Chondrocyte (in vitro differentiated cells): ENCODE results near the gene NDUFB3. TPM values are rescaled to one million over a fixed set of nuclear protein-coding genes. Genes with fewer than 3 reads are reported as not detected.
A peak's percentile ranks its signal among the peaks of the same experiment; 100 is the strongest.

Experiments used
- DNase-seq: peaks from one replicate; pipeline ENCODE4 v3.0.0; 2021; ENCODE audit warnings: mixed read lengths, low spot score
- H3K27ac Mint-ChIP-seq: one replicate; pipeline ENCODE4 v1.8.0; 2021; ENCODE audit warnings: mild to moderate bottlenecking, moderate library complexity, mixed read lengths; ENCODE audit not compliant: unreplicated experiment
- H3K27me3 Mint-ChIP-seq: 2 replicates; pipeline ENCODE4 v1.8.0; 2021; ENCODE audit warnings: low read depth, mixed read lengths
- H3K36me3 Mint-ChIP-seq: 2 replicates; pipeline ENCODE4 v1.8.0; 2021; ENCODE audit warnings: low read depth, mixed read lengths
- H3K4me1 Mint-ChIP-seq: 2 replicates; pipeline ENCODE4 v1.8.0; 2021; ENCODE audit warnings: low read depth, mild to moderate bottlenecking, mixed read lengths
- H3K4me3 Mint-ChIP-seq: one replicate; pipeline ENCODE4 v1.8.0; 2021; ENCODE audit warnings: mild to moderate bottlenecking, moderate library complexity, mixed read lengths; ENCODE audit not compliant: unreplicated experiment
- H3K9me3 Mint-ChIP-seq: 2 replicates; pipeline ENCODE4 v1.8.0; 2021; ENCODE audit warnings: low read depth, mixed read lengths
- total RNA-seq: library from RNA; stranded (reverse); gene quantifications from 3 replicates; pipeline ENCODE4 v1.2.1, GENCODE V29; 2021
- TF ChIP-seq, protein P1 (sequence below): fragments of 200-600 bp; sonication (generic); IDR thresholded peaks from 2 replicates; pipeline ENCODE4 v1.5.0; 2021; ENCODE audit warnings: antibody characterized with exemption, mild to moderate bottlenecking, moderate library complexity

Gene NDUFB3
- total RNA-seq, 1 donor from 2014 or later: 66.2 TPM

DNA sequence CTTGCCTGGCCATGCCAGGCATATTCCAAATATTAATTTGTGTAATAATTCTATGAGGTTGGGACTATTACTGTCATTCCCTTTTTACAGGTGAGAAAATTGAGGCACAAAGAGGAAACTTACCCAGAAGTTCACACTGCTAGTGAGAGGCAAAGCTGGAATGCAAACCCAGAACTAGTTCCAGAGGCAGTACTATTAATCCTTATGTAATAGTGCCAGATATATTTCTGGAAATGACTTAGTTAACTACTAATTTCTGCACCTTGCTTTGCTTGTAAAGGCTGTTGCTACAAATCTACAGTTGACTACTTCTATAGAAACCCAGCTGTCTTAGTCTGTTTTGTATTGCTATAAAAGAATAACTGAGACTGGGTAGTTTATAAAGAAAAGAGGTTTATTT lies 38.8 kb downstream of the NDUFB3 start:
- no peak overlapping the region for H3K27ac Mint-ChIP-seq
- H3K4me3 Mint-ChIP-seq: no peak overlapping the region
- no peak for DNase-seq

DNA sequence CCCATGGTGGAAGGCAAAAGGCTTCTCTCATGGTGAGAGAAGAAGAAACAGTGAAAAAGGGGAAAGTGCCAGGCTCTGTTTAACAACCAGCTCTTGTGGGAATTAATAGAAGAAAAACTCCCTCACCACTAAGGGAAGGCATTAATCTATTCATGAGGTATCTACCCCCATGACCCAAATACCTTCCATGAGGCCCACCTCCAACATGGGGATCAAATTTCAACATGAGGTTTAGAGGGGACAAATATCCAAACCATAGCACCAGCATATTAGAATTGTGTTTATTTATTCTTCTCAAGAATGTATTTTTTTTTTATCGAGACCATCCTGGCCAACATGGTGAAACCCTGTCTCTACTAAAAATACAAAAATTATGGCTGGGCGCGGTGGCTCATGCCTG lies 39.3 kb downstream of the NDUFB3 start:
- DNase-seq: no peak
- Mint-ChIP-seq H3K4me3 (no peak overlapping the region), H3K4me1 (peaks cover 7% of the 10 kb centered on the region), H3K9me3 (no peaks in the 10 kb centered on the region), H3K27ac (no peak overlapping the region), H3K36me3 (no peaks in the 10 kb centered on the region), H3K27me3 (no peaks in the 10 kb centered on the region)
- TF ChIP-seq, protein P1, sequence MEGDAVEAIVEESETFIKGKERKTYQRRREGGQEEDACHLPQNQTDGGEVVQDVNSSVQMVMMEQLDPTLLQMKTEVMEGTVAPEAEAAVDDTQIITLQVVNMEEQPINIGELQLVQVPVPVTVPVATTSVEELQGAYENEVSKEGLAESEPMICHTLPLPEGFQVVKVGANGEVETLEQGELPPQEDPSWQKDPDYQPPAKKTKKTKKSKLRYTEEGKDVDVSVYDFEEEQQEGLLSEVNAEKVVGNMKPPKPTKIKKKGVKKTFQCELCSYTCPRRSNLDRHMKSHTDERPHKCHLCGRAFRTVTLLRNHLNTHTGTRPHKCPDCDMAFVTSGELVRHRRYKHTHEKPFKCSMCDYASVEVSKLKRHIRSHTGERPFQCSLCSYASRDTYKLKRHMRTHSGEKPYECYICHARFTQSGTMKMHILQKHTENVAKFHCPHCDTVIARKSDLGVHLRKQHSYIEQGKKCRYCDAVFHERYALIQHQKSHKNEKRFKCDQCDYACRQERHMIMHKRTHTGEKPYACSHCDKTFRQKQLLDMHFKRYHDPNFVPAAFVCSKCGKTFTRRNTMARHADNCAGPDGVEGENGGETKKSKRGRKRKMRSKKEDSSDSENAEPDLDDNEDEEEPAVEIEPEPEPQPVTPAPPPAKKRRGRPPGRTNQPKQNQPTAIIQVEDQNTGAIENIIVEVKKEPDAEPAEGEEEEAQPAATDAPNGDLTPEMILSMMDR: no peak

More for the DNA sequence above, 38.8 kb downstream of the NDUFB3 start:
- Mint-ChIP-seq H3K9me3 (no peaks in the 10 kb centered on the region), H3K27me3 (no peaks in the 10 kb centered on the region), H3K4me1 (peaks cover 7% of the 10 kb centered on the region), H3K36me3 (no peaks in the 10 kb centered on the region)
- TF ChIP-seq, protein P1: no peak

DNA sequence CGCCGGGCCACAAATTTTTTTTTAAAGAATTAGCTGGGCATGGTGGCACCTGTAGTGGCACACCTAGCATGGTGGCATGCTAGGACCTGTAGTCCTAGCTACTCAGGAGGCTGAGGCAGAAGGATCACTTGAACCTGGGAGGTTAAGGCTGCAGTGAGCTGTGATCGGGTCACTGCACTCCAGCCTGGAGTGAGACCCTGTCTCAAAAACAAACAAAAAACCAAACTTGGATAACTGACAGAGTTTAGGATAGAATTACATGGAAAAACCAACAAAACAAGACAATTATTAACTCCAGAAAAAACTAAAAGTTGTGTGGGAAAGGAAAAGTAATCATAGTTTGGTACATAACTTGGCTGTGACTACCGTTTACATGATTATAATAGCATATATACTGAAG lies 42.5 kb downstream of the NDUFB3 start:
- TF ChIP-seq, protein P1: no peak
- no peaks in the 10 kb centered on the region for H3K27me3 Mint-ChIP-seq
- no peaks in the 10 kb centered on the region for H3K9me3 Mint-ChIP-seq
- H3K27ac Mint-ChIP-seq: no peak overlapping the region
- H3K4me1 Mint-ChIP-seq: peaks cover 23% of the 10 kb centered on the region
- no peak overlapping the region for H3K4me3 Mint-ChIP-seq
- no peak for DNase-seq
- no peaks in the 10 kb centered on the region for H3K36me3 Mint-ChIP-seq

DNA sequence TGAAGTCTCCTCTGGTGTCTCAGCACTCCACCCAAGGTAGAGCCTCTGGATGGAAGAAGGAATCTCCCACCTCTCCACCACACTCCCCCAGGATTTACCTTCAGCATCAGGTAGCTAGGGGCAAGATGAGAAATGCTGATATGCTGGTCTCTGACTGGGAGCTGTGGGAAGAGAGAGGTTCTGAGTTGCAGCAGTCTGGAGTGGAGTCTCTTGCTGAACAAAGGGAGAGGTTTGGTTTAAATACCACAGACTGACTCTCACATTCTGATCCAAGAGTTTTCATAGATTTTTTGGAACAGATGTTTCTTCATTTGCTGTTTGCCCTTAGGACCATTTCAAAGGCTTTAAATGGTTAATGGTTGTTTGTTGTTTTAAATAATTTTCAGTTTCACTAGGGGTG lies 43.0 kb downstream of the NDUFB3 start:
- no peaks in the 10 kb centered on the region for H3K9me3 Mint-ChIP-seq
- no peak overlapping the region for H3K4me3 Mint-ChIP-seq
- H3K4me1 Mint-ChIP-seq: peaks cover 26% of the 10 kb centered on the region
- H3K27me3 Mint-ChIP-seq: no peaks in the 10 kb centered on the region
- H3K27ac Mint-ChIP-seq: peak overlapping the region; percentile 45
- no peaks in the 10 kb centered on the region for H3K36me3 Mint-ChIP-seq
- DNase-seq: no peak
- TF ChIP-seq, protein P1: no peak

DNA sequence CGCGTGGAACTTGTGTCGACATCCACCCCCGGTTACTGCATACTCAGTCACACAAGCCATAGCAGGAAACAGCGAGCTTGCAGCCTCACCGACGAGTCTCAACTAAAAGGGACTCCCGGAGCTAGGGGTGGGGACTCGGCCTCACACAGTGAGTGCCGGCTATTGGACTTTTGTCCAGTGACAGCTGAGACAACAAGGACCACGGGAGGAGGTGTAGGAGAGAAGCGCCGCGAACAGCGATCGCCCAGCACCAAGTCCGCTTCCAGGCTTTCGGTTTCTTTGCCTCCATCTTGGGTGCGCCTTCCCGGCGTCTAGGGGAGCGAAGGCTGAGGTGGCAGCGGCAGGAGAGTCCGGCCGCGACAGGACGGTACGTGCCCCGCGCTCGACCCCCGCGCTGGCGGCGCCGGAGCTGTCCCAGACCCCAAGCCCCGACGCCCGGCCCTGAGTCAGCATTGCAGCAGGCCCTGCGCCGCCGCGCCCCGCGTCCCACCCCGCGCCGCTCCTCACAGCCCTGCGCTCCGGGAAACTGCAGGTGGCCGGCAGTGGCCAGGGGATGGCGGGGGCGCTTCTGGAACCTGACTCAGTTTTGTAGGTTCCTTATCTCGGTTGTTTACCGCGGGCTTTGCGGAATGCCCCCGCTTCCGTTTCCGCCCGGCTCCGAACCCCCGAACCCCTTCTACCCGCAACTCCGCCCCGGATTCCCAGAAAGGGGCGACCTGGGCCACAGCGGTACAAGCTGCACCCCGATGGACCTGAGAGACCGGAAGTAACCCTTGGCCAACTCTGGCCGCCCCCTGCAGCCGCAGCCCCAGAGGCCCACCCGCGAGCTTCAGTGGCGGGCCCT lies 44.5 kb downstream of the NDUFB3 start, which contains the start of gene CFLAR:
CFLAR (plus strand) TSS at position 50 of the 844 bp plus-strand sequence. CDS start 13,702 bp downstream, outside the sequence.
- Mint-ChIP-seq H3K4me1 (peaks cover 32% of the 10 kb centered on the region), H3K27ac (peak within 1 kb of the TSS; percentile 97), H3K4me3 (peak within 1 kb of the TSS; percentile 92), H3K27me3 (no peaks in the 10 kb centered on the region), H3K9me3 (no peaks in the 10 kb centered on the region), H3K36me3 (no peaks in the 10 kb centered on the region)
- TF ChIP-seq, protein P1: no peak
- no peak for DNase-seq
